Body of pancreas (tissue), 4 donors: ENCODE data around the gene DOC2A. TPM values are rescaled to one million over a fixed set of nuclear protein-coding genes. Genes with fewer than 3 reads are reported as not detected.
A peak's percentile ranks its signal among the peaks of the same experiment; 100 is the strongest.

Source experiments
- ATAC-seq: fragments of 150-250 bp; one replicate; pipeline ENCODE4 v1.9.1; 2016
- DNase-seq, 4 donors: peaks; one replicate each; pipeline ENCODE4 v3.0.0-alpha.2; 2019
- H3K27ac ChIP-seq, 4 donors: fragments of 200-600 bp; sonication (generic); 1 replicate in 3 of 4; 2 replicates in 1 of 4; pipeline versions ENCODE4 v1.5.1 to v1.6.1; 2016 to 2019; ENCODE audit warnings: mild to moderate bottlenecking in 1 of 4, mixed read lengths in 1 of 4, moderate library complexity in 1 of 4
- H3K27me3 ChIP-seq, 2 donors: fragments of 200-600 bp; sonication (generic); one replicate each; pipeline ENCODE4 v1.6.0; 2016; ENCODE audit warnings: mild to moderate bottlenecking in 1 of 2
- H3K36me3 ChIP-seq, 2 donors: fragments of 200-600 bp; sonication (generic); replicated peaks in 1 of 2; 2 replicates each; pipeline ENCODE4 v1.5.1; 2016; ENCODE audit warnings: low read depth in 2 of 2; ENCODE audit not compliant: insufficient read depth in 1 of 2
- H3K4me1 ChIP-seq: fragments of 200-600 bp; sonication (generic); one replicate; pipeline ENCODE4 v1.6.0; 2016
- H3K4me3 ChIP-seq, 2 donors: fragments of 200-600 bp; sonication (generic); 1 replicate in 1 of 2; 2 replicates in 1 of 2; pipeline ENCODE4 v1.5.1; 2016 to 2019
- H3K9me3 ChIP-seq, 3 donors: fragments of 200-600 bp; sonication (generic); 1 replicate in 2 of 3; 2 replicates in 1 of 3; pipeline ENCODE4 v1.5.1; 2016
- CTCF ChIP-seq, 7 experiments: fragments of 450-650 bp in 4 of 7; fragments of 200-600 bp in 3 of 7; sonication (generic) in 3 of 7; IDR thresholded peaks; one replicate each; pipeline ENCODE4 v1.5.1; 2016 to 2019; ENCODE audit warnings: antibody characterized with exemption in 7 of 7
- POLR2A ChIP-seq, 3 donors: fragments of 450-650 bp; IDR thresholded peaks; one replicate each; pipeline ENCODE4 v1.6.1; 2016; ENCODE audit warnings: antibody characterized with exemption in 3 of 3, mild to moderate bottlenecking in 2 of 3
- WGBS, 2 donors: methylation state at CpG; one replicate each; pipeline ENCODE4 v1.1.5; 2017; 5-methylcytosine and 5-hydroxymethylcytosine counted together
- intact Hi-C: fragments of 100-400 bp; cut with DNase I; formaldehyde crosslinking; loops from one replicate; pipeline ENCODE4 v1.15.1; 2023
- total RNA-seq, 2 donors: library from RNA; depleted of rRNA; stranded (reverse); fragments of >200 nt; gene quantifications; one replicate each; pipeline ENCODE4 v1.1.0, GENCODE V29; 2016

Gene DOC2A
- total RNA-seq, 2 donors from 2014 or later, result 0.78 TPM; not detected in 1

GRCh38 chr16:30006659-30007377 is 4.0 kb downstream of the DOC2A start:
- DNase-seq (no peak), ATAC-seq (no peak)
- no peak for TF ChIP-seq POLR2A (IDR thresholded peaks at IDR 0.05)
- TF ChIP-seq CTCF (IDR thresholded peaks at IDR 0.05), result no peak
- intact Hi-C loops, result loop anchor here (10.0 kb wide), 2 partner anchors 102 to 302 kb away; partner anchors contain the start of gene ASPHD1
- Histone ChIP-seq H3K4me1 (peaks cover 29% of the 10 kb centered on the region), H3K4me3 (no peak overlapping the region), H3K27ac (no peak overlapping the region), H3K27me3 (peaks cover 3 to 20% of the 10 kb centered on the region in 2 donors), H3K36me3 (no peaks in the 10 kb centered on the region), H3K9me3 (no peaks in the 10 kb centered on the region)
- WGBS, 2 donors, result 49 to 72% methylated on average over 10 to 27 of the region's 34 CpGs

GRCh38 chr16:30006095-30006473 is 4.7 kb downstream of the DOC2A start:
- intact Hi-C loops, result loop anchor here (10.0 kb wide), 2 partner anchors 101 to 301 kb away; partner anchors contain the start of gene ASPHD1
- Histone ChIP-seq H3K4me1 (peaks cover 23% of the 10 kb centered on the region), H3K4me3 (no peak overlapping the region), H3K9me3 (no peaks in the 10 kb centered on the region), H3K27me3 (peaks cover 3 to 13% of the 10 kb centered on the region in 2 donors), H3K36me3 (no peaks in the 10 kb centered on the region), H3K27ac (no peak overlapping the region)
- WGBS, 2 donors, result 63 to 70% methylated on average over 6 to 18 of the region's 18 CpGs
- no peak for TF ChIP-seq POLR2A (IDR thresholded peaks at IDR 0.05)
- no peak for TF ChIP-seq CTCF (IDR thresholded peaks at IDR 0.05)
- DNase-seq (no peak), ATAC-seq (no peak)

GRCh38 chr16:30005341-30006094 is 5.3 kb downstream of the DOC2A start:
- 49 to 54% methylated on average over 18 to 34 of the region's 35 CpGs for WGBS, 2 donors
- ATAC-seq, result peak; percentile 58
- DNase-seq, result peak; percentile 36 to 50 (median 41)
- no peak overlapping the region for H3K27ac ChIP-seq
- peaks cover 17% of the 10 kb centered on the region for H3K4me1 ChIP-seq
- no peaks in the 10 kb centered on the region for H3K36me3 ChIP-seq
- intact Hi-C loops, result loop anchor here (10.0 kb wide), 2 partner anchors 101 to 301 kb away; partner anchors contain the start of gene ASPHD1
- no peaks in the 10 kb centered on the region for H3K9me3 ChIP-seq
- peaks cover 3 to 10% of the 10 kb centered on the region in 2 donors for H3K27me3 ChIP-seq
- TF ChIP-seq POLR2A (IDR thresholded peaks at IDR 0.05) (no peak), CTCF (IDR thresholded peaks at IDR 0.05) (peak; percentile 72 to 79 (median 74))
- H3K4me3 ChIP-seq, result no peak overlapping the region

GRCh38 chr16:30004811-30005242 is 6.0 kb downstream of the DOC2A start:
- WGBS, 2 donors, result 37 to 51% methylated on average over 10 to 11 of the region's 11 CpGs
- peaks cover 0 to 3% of the 10 kb centered on the region in 2 donors for H3K27me3 ChIP-seq
- no peaks in the 10 kb centered on the region for H3K9me3 ChIP-seq
- H3K4me3 ChIP-seq, result no peak overlapping the region
- no peaks in the 10 kb centered on the region for H3K36me3 ChIP-seq
- peaks cover 10% of the 10 kb centered on the region for H3K4me1 ChIP-seq
- intact Hi-C loops, result loop anchor here (10.0 kb wide), 2 partner anchors 100 to 300 kb away; partner anchors contain the start of gene ASPHD1
- H3K27ac ChIP-seq, result no peak overlapping the region
- TF ChIP-seq POLR2A (IDR thresholded peaks at IDR 0.05) (no peak), CTCF (IDR thresholded peaks at IDR 0.05) (no peak)
- ATAC-seq, result no peak
- no peak for DNase-seq
